Ascending aorta (tissue), 2 donors: ENCODE results near the gene MARK3. TPM values are rescaled to one million over a fixed set of nuclear protein-coding genes. Genes with fewer than 3 reads are reported as not detected.
A peak's percentile ranks its signal among the peaks of the same experiment; 100 is the strongest.

Experiments
- DNase-seq, 2 donors: peaks; one replicate each; pipeline ENCODE4 v3.0.0-alpha.2; 2019; ENCODE audit warnings: low spot score in 2 of 2
- H3K27ac ChIP-seq, 2 donors: fragments of 200-600 bp; sonication (generic); one replicate each; pipeline ENCODE4 v1.5.1; 2016 to 2017; ENCODE audit warnings: mild to moderate bottlenecking in 1 of 2
- H3K27me3 ChIP-seq: fragments of 200-600 bp; sonication (generic); one replicate; pipeline ENCODE4 v1.5.1; 2017
- H3K36me3 ChIP-seq, 2 donors: fragments of 200-600 bp; sonication (generic); one replicate each; pipeline ENCODE4 v1.5.1; 2016
- H3K4me1 ChIP-seq, 2 donors: fragments of 200-600 bp; sonication (generic); one replicate each; pipeline ENCODE4 v1.5.1; 2016 to 2017; ENCODE audit warnings: mild to moderate bottlenecking in 1 of 2
- H3K4me3 ChIP-seq, 2 donors: fragments of 200-600 bp; sonication (generic); one replicate each; pipeline ENCODE4 v1.5.1; 2016 to 2017; ENCODE audit warnings: mild to moderate bottlenecking in 1 of 2
- H3K9me3 ChIP-seq, 2 donors: fragments of 200-600 bp; sonication (generic); one replicate each; pipeline ENCODE4 v1.5.1; 2016
- intact Hi-C: fragments of 100-400 bp; cut with DNase I; formaldehyde crosslinking; loops from one replicate; pipeline ENCODE4 v1.15.1; 2023
- total RNA-seq: library from RNA; depleted of rRNA; stranded (reverse); fragments of >200 nt; gene quantifications from one replicate; pipeline ENCODE4 v1.1.0, GENCODE V29; 2016
- TF ChIP-seq, protein P1 (sequence below), 3 experiments: fragments of 200-600 bp in 2 of 3; fragments of 450-650 bp in 1 of 3; sonication (generic) in 2 of 3; IDR thresholded peaks; one replicate each; pipeline ENCODE4 v1.5.1; 2016 to 2019; ENCODE audit warnings: antibody characterized with exemption in 3 of 3, mild to moderate bottlenecking in 1 of 3, moderate library complexity in 1 of 3

Gene MARK3
- total RNA-seq, 1 donor from 2014 or later = 78.1 TPM

- intact Hi-C loops = loop anchor here (10.0 kb wide), 2 partner anchors 217 to 1237 kb away; partner anchors contain the start of genes EIF5 and ZNF839
- H3K9me3 ChIP-seq = no peaks in the 10 kb centered on the region
- peak overlapping the region; percentile 36 to 48 for H3K4me3 ChIP-seq
- TF ChIP-seq, protein P1, sequence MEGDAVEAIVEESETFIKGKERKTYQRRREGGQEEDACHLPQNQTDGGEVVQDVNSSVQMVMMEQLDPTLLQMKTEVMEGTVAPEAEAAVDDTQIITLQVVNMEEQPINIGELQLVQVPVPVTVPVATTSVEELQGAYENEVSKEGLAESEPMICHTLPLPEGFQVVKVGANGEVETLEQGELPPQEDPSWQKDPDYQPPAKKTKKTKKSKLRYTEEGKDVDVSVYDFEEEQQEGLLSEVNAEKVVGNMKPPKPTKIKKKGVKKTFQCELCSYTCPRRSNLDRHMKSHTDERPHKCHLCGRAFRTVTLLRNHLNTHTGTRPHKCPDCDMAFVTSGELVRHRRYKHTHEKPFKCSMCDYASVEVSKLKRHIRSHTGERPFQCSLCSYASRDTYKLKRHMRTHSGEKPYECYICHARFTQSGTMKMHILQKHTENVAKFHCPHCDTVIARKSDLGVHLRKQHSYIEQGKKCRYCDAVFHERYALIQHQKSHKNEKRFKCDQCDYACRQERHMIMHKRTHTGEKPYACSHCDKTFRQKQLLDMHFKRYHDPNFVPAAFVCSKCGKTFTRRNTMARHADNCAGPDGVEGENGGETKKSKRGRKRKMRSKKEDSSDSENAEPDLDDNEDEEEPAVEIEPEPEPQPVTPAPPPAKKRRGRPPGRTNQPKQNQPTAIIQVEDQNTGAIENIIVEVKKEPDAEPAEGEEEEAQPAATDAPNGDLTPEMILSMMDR (IDR thresholded peaks at IDR 0.05) = no peak
- DNase-seq = peak in 1 of 2 donors; percentile 86
- peaks cover 0 to 3% of the 10 kb centered on the region in 2 donors for H3K36me3 ChIP-seq
- no peaks in the 10 kb centered on the region for H3K27me3 ChIP-seq
- peak overlapping the region; percentile 95 to 97 for H3K27ac ChIP-seq
- H3K4me1 ChIP-seq = peaks cover 19 to 38% of the 10 kb centered on the region in 2 donors
These were observed 167.0 kb downstream of the MARK3 start for GRCh38 chr14:103552011-103552845.

GRCh38 chr14:103552846-103553210 is 167.6 kb downstream of the MARK3 start:
- Histone ChIP-seq H3K27me3 (no peaks in the 10 kb centered on the region), H3K36me3 (peaks cover 0 to 8% of the 10 kb centered on the region in 2 donors), H3K4me1 (peaks cover 19 to 44% of the 10 kb centered on the region in 2 donors), H3K9me3 (no peaks in the 10 kb centered on the region), H3K27ac (peak overlapping the region; percentile 95 to 97), H3K4me3 (no peak overlapping the region)
- TF ChIP-seq, protein P1 (IDR thresholded peaks at IDR 0.05) = no peak
- intact Hi-C loops = loop anchor here (10.0 kb wide), 2 partner anchors 218 to 1238 kb away; partner anchors contain the start of genes EIF5 and ZNF839
- DNase-seq = no peak

Other genes with a start within 250 kb of the MARK3 start
- gene EIF5, start 51.2 kb upstream of the MARK3 start, total RNA-seq = 85.5 TPM
- 144 TPM for gene CKB, start 137.4 kb downstream of the MARK3 start, total RNA-seq
- gene TRMT61A, start 143.8 kb downstream of the MARK3 start, total RNA-seq = 31.2 TPM
- 7.1 TPM for gene BAG5, start 177.2 kb downstream of the MARK3 start, total RNA-seq
- gene COA8, start 177.5 kb downstream of the MARK3 start, total RNA-seq = 37.7 TPM
- 302 TPM for gene KLC1, start 243.8 kb downstream of the MARK3 start, total RNA-seq